ENCODE data around the gene ZSCAN26. TPM values are rescaled to one million over a fixed set of nuclear protein-coding genes. Genes with fewer than 3 reads are reported as not detected.

The ZSCAN26 gene
- 10 to 100 TPM in 2 of 3 donors, 1 to 10 TPM in 1; 9.7 to 17.5 (median 13.5) TPM for polyA plus RNA-seq

GRCh38 chr6:28266962-28267694, at the start of gene ZSCAN26:
ZSCAN26 (plus strand) TSS chr6:28267143; CDS start chr6:28271920, 4,777 bp downstream.
- peaks cover 1 to 8% of the 10 kb centered on the region in 2 donors for H3K4me1 Mint-ChIP-seq
- no peaks in the 10 kb centered on the region for H3K9me3 Mint-ChIP-seq
- H3K4me3 Mint-ChIP-seq: no peak within 1 kb of the TSS
- peaks cover 0 to 9% (median 0%) of the 10 kb centered on the region in 3 donors for H3K27me3 Mint-ChIP-seq (ENCODE audit: low read depth in 3 of 3)
- no peaks in the 10 kb centered on the region for H3K36me3 Mint-ChIP-seq
- peak; percentile 80 to 86 (median 85) for DNase-seq
- no peak within 1 kb of the TSS for H3K27ac Mint-ChIP-seq

GRCh38 chr6:28217890-28218289, 49.1 kb upstream of the ZSCAN26 start:
- no peak for DNase-seq
- Mint-ChIP-seq H3K4me3 (peak overlapping the region; percentile 54 to 96 (median 90)), H3K27me3 (ENCODE audit: low read depth in 3 of 3) (peaks cover 17 to 30% (median 20%) of the 10 kb centered on the region in 3 donors), H3K27ac (peak overlapping the region in 1 of 6 donors; percentile 40), H3K4me1 (peaks cover 9 to 11% of the 10 kb centered on the region in 2 donors), H3K9me3 (peaks cover 0 to 2% (median 0%) of the 10 kb centered on the region in 6 donors), H3K36me3 (no peaks in the 10 kb centered on the region)

GRCh38 chr6:28218312-28219248, 48.4 kb upstream of the ZSCAN26 start:
- peak overlapping the region; percentile 84 to 96 (median 90) for H3K4me3 Mint-ChIP-seq
- H3K27ac Mint-ChIP-seq: peak overlapping the region in 5 of 6 donors; percentile 4 to 87 (median 60)
- H3K27me3 Mint-ChIP-seq (ENCODE audit: low read depth in 3 of 3): peaks cover 14 to 30% (median 22%) of the 10 kb centered on the region in 3 donors
- peak; percentile 44 to 57 (median 49) for DNase-seq
- no peaks in the 10 kb centered on the region for H3K36me3 Mint-ChIP-seq
- H3K4me1 Mint-ChIP-seq: peaks cover 7 to 9% of the 10 kb centered on the region in 2 donors
- peaks cover 0 to 2% (median 0%) of the 10 kb centered on the region in 6 donors for H3K9me3 Mint-ChIP-seq

GRCh38 chr6:28220257-28221133, 46.4 kb upstream of the ZSCAN26 start:
- Mint-ChIP-seq H3K36me3 (no peaks in the 10 kb centered on the region), H3K27me3 (ENCODE audit: low read depth in 3 of 3) (peaks cover 14 to 27% (median 16%) of the 10 kb centered on the region in 3 donors), H3K4me3 (peak overlapping the region in 1 of 5 donors; percentile 84), H3K9me3 (peaks cover 0 to 2% (median 0%) of the 10 kb centered on the region in 6 donors), H3K4me1 (peaks cover 18 to 23% of the 10 kb centered on the region in 2 donors), H3K27ac (no peak overlapping the region)
- DNase-seq: no peak

- Mint-ChIP-seq H3K27ac (peak overlapping the region; percentile 47 to 89 (median 78)), H3K36me3 (peaks cover 6 to 24% (median 14%) of the 10 kb centered on the region in 3 donors), H3K4me3 (peak overlapping the region; percentile 90 to 97 (median 95)), H3K27me3 (ENCODE audit: low read depth in 3 of 3) (peaks cover 6 to 13% (median 8%) of the 10 kb centered on the region in 3 donors), H3K4me1 (peaks cover 21 to 42% of the 10 kb centered on the region in 2 donors), H3K9me3 (no peaks in the 10 kb centered on the region)
- no peak for DNase-seq
Observed at GRCh38 chr6:28224131-28225055, 42.5 kb upstream of the ZSCAN26 start.

GRCh38 chr6:28225056-28225834, 41.7 kb upstream of the ZSCAN26 start, which contains the start of gene ZSCAN9:
ZSCAN9 (plus strand) TSS chr6:28225275; CDS start chr6:28227085, 1,810 bp downstream.
- Mint-ChIP-seq H3K27me3 (ENCODE audit: low read depth in 3 of 3) (peaks cover 1 to 12% (median 8%) of the 10 kb centered on the region in 3 donors), H3K4me3 (peak within 1 kb of the TSS; percentile 90 to 97 (median 95)), H3K9me3 (no peaks in the 10 kb centered on the region), H3K27ac (peak within 1 kb of the TSS; percentile 73 to 89 (median 84)), H3K4me1 (peaks cover 21 to 41% of the 10 kb centered on the region in 2 donors), H3K36me3 (peaks cover 9 to 30% (median 14%) of the 10 kb centered on the region in 3 donors)
- DNase-seq: peak; percentile 56 to 73 (median 71)

GRCh38 chr6:28226460-28226859, 40.5 kb upstream of the ZSCAN26 start:
- peaks cover 21 to 41% of the 10 kb centered on the region in 2 donors for H3K4me1 Mint-ChIP-seq
- DNase-seq: no peak
- no peaks in the 10 kb centered on the region for H3K9me3 Mint-ChIP-seq
- peak overlapping the region; percentile 90 to 97 (median 95) for H3K4me3 Mint-ChIP-seq
- peaks cover 1 to 11% (median 5%) of the 10 kb centered on the region in 3 donors for H3K27me3 Mint-ChIP-seq (ENCODE audit: low read depth in 3 of 3)
- H3K36me3 Mint-ChIP-seq: peaks cover 10 to 37% (median 20%) of the 10 kb centered on the region in 3 donors
- peak overlapping the region in 1 of 6 donors; percentile 24 for H3K27ac Mint-ChIP-seq

GRCh38 chr6:28232785-28233184, 34.2 kb upstream of the ZSCAN26 start:
- Mint-ChIP-seq H3K9me3 (no peaks in the 10 kb centered on the region), H3K36me3 (peaks cover 17 to 66% (median 39%) of the 10 kb centered on the region in 3 donors), H3K27me3 (ENCODE audit: low read depth in 3 of 3) (peaks cover 0 to 5% (median 0%) of the 10 kb centered on the region in 3 donors), H3K4me1 (peaks cover 0 to 6% of the 10 kb centered on the region in 2 donors), H3K27ac (no peak overlapping the region), H3K4me3 (no peak overlapping the region)
- DNase-seq: no peak

- Mint-ChIP-seq H3K27me3 (ENCODE audit: low read depth in 3 of 3) (peaks cover 0 to 4% (median 0%) of the 10 kb centered on the region in 3 donors), H3K4me3 (no peak overlapping the region), H3K27ac (no peak overlapping the region), H3K36me3 (peaks cover 10 to 43% (median 35%) of the 10 kb centered on the region in 3 donors), H3K4me1 (no peaks in the 10 kb centered on the region), H3K9me3 (no peaks in the 10 kb centered on the region)
- no peak for DNase-seq
Observed at GRCh38 chr6:28235912-28236452, 31.0 kb upstream of the ZSCAN26 start.

- peaks cover 18 to 30% (median 25%) of the 10 kb centered on the region in 3 donors for H3K36me3 Mint-ChIP-seq
- H3K27ac Mint-ChIP-seq: no peak overlapping the region
- H3K4me1 Mint-ChIP-seq: peaks cover 2 to 7% of the 10 kb centered on the region in 2 donors
- DNase-seq: no peak
- no peak overlapping the region for H3K4me3 Mint-ChIP-seq
- H3K27me3 Mint-ChIP-seq (ENCODE audit: low read depth in 3 of 3): peaks cover 0 to 6% (median 0%) of the 10 kb centered on the region in 3 donors
- no peaks in the 10 kb centered on the region for H3K9me3 Mint-ChIP-seq
Observed at GRCh38 chr6:28239636-28240035, 27.3 kb upstream of the ZSCAN26 start.

GRCh38 chr6:28240471-28240870, 26.5 kb upstream of the ZSCAN26 start:
- H3K27ac Mint-ChIP-seq: peak overlapping the region in 1 of 6 donors; percentile 22
- H3K9me3 Mint-ChIP-seq: no peaks in the 10 kb centered on the region
- H3K4me1 Mint-ChIP-seq: peaks cover 6 to 16% of the 10 kb centered on the region in 2 donors
- DNase-seq: no peak
- H3K36me3 Mint-ChIP-seq: peaks cover 24 to 28% (median 26%) of the 10 kb centered on the region in 3 donors
- peaks cover 0 to 6% (median 0%) of the 10 kb centered on the region in 3 donors for H3K27me3 Mint-ChIP-seq (ENCODE audit: low read depth in 3 of 3)
- no peak overlapping the region for H3K4me3 Mint-ChIP-seq

All from immature natural killer cell (primary cell).